Body of pancreas (tissue), 4 donors: ENCODE data around the gene SOST. TPM values are rescaled to one million over a fixed set of nuclear protein-coding genes. Genes with fewer than 3 reads are reported as not detected.

Experiments used
- ATAC-seq: fragments of 150-250 bp; one replicate; pipeline ENCODE4 v1.9.1; 2016
- DNase-seq, 4 donors: peaks; one replicate each; pipeline ENCODE4 v3.0.0-alpha.2; 2019
- H3K27ac ChIP-seq, 4 donors: fragments of 200-600 bp; sonication (generic); 1 replicate in 3 of 4; 2 replicates in 1 of 4; pipeline versions ENCODE4 v1.5.1 to v1.6.1; 2016 to 2019; ENCODE audit warnings: mild to moderate bottlenecking in 1 of 4, mixed read lengths in 1 of 4, moderate library complexity in 1 of 4
- H3K27me3 ChIP-seq, 2 donors: fragments of 200-600 bp; sonication (generic); one replicate each; pipeline ENCODE4 v1.6.0; 2016; ENCODE audit warnings: mild to moderate bottlenecking in 1 of 2
- H3K36me3 ChIP-seq, 2 donors: fragments of 200-600 bp; sonication (generic); replicated peaks in 1 of 2; 2 replicates each; pipeline ENCODE4 v1.5.1; 2016; ENCODE audit warnings: low read depth in 2 of 2; ENCODE audit not compliant: insufficient read depth in 1 of 2
- H3K4me1 ChIP-seq: fragments of 200-600 bp; sonication (generic); one replicate; pipeline ENCODE4 v1.6.0; 2016
- H3K4me3 ChIP-seq, 2 donors: fragments of 200-600 bp; sonication (generic); 1 replicate in 1 of 2; 2 replicates in 1 of 2; pipeline ENCODE4 v1.5.1; 2016 to 2019
- H3K9me3 ChIP-seq, 3 donors: fragments of 200-600 bp; sonication (generic); 1 replicate in 2 of 3; 2 replicates in 1 of 3; pipeline ENCODE4 v1.5.1; 2016
- CTCF ChIP-seq, 7 experiments: fragments of 450-650 bp in 4 of 7; fragments of 200-600 bp in 3 of 7; sonication (generic) in 3 of 7; IDR thresholded peaks; one replicate each; pipeline ENCODE4 v1.5.1; 2016 to 2019; ENCODE audit warnings: antibody characterized with exemption in 7 of 7
- POLR2A ChIP-seq, 3 donors: fragments of 450-650 bp; IDR thresholded peaks; one replicate each; pipeline ENCODE4 v1.6.1; 2016; ENCODE audit warnings: antibody characterized with exemption in 3 of 3, mild to moderate bottlenecking in 2 of 3
- WGBS, 2 donors: methylation state at CpG; one replicate each; pipeline ENCODE4 v1.1.5; 2017; 5-methylcytosine and 5-hydroxymethylcytosine counted together
- intact Hi-C: fragments of 100-400 bp; cut with DNase I; formaldehyde crosslinking; loops from one replicate; pipeline ENCODE4 v1.15.1; 2023
- total RNA-seq, 2 donors: library from RNA; depleted of rRNA; stranded (reverse); fragments of >200 nt; gene quantifications; one replicate each; pipeline ENCODE4 v1.1.0, GENCODE V29; 2016

SOST gene
- total RNA-seq, 2 donors from 2014 or later: not detected

- Histone ChIP-seq H3K27ac (no peak overlapping the region), H3K27me3 (no peaks in the 10 kb centered on the region), H3K36me3 (peaks cover 0 to 9% of the 10 kb centered on the region in 2 donors), H3K9me3 (no peaks in the 10 kb centered on the region), H3K4me3 (no peak overlapping the region), H3K4me1 (peaks cover 3% of the 10 kb centered on the region)
- no peak for TF ChIP-seq POLR2A (IDR thresholded peaks at IDR 0.05)
- TF ChIP-seq CTCF (IDR thresholded peaks at IDR 0.05): no peak
- no peak for DNase-seq
- no peak for ATAC-seq
- intact Hi-C loops: no loop called here
- WGBS, 2 donors: 73 to 75% methylated on average over 6 of the region's 6 CpGs
Measured at GRCh38 chr17:43767053-43767712, 8.6 kb upstream of the SOST start.

- no peak for ATAC-seq
- intact Hi-C loops: no loop called here
- TF ChIP-seq CTCF (IDR thresholded peaks at IDR 0.05) (peak; percentile 60 to 88 (median 68)), POLR2A (IDR thresholded peaks at IDR 0.05) (no peak)
- H3K4me3 ChIP-seq: no peak overlapping the region
- WGBS, 2 donors: 46 to 49% methylated on average over 7 of the region's 7 CpGs
- peak; percentile 55 to 75 (median 65) for DNase-seq
- H3K27me3 ChIP-seq: no peaks in the 10 kb centered on the region
- H3K36me3 ChIP-seq: peaks cover 0 to 9% of the 10 kb centered on the region in 2 donors
- H3K27ac ChIP-seq: no peak overlapping the region
- H3K9me3 ChIP-seq: no peaks in the 10 kb centered on the region
- H3K4me1 ChIP-seq: no peaks in the 10 kb centered on the region
Measured at GRCh38 chr17:43766413-43767052, 7.9 kb upstream of the SOST start.

DNA sequence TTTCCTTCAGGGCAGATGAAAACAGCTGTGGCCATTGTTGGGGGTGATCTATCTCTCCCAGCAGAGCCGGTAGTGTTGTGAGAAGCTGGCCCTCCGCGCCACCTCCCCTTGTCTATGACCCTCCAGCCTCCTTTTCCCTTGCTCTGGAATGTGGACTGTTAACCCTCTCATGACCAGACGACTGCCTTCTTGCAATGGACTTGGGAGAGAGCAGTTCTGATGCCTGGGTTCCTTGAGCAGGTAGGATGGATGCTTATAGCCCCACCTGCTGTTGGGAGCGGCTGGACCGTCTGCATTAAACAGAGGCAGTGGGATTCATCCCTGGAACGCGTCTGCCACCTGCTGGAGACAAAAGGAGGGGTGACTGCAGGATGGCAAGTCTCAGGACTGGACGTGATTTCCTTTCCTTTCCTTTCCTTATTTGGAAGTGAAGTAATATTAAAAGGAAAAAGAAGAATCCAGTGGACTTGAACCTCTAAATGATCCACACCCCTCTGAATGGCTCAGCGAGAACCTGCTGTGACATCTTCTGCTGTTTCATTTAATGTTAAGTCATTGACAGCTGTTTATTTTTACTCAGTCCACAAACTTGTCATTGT, 1.8 kb upstream of the SOST start:
- TF ChIP-seq POLR2A (IDR thresholded peaks at IDR 0.05) (peak in 1 of 3 donors; percentile 18), CTCF (IDR thresholded peaks at IDR 0.05) (peak; percentile 92 to 100 (median 99))
- H3K27ac ChIP-seq: no peak overlapping the region

DNA sequence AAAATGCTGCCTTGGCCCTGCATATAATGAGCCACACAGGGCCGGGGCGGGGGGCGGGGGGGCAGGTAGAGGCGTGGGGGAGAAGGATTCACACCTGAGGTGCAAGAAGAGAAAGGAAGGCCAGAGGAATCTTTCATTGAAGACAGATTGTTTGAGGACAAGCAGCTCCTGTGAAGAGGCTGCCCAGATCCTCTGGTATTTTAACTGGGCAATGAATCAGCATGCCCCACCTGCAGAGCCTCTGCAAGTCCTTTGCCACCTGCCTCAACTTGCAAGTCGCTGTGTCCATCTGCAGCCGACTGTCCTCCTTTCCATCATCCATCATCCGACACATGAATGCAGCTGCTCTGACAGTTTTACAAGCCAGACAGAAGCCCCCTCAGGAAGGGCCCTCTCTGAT, 1.2 kb upstream of the SOST start:
- WGBS, 2 donors: 50 to 57% methylated on average over 7 of the region's 7 CpGs
- no peak overlapping the region for H3K4me3 ChIP-seq
- peaks cover 9% of the 10 kb centered on the region for H3K4me1 ChIP-seq
- peaks cover 0 to 9% of the 10 kb centered on the region in 2 donors for H3K27me3 ChIP-seq
- H3K9me3 ChIP-seq: no peaks in the 10 kb centered on the region
- H3K36me3 ChIP-seq: no peaks in the 10 kb centered on the region
- DNase-seq (no peak), ATAC-seq (no peak)
- TF ChIP-seq POLR2A (IDR thresholded peaks at IDR 0.05) (no peak), CTCF (IDR thresholded peaks at IDR 0.05) (no peak)
- intact Hi-C loops: loop anchor here (2.0 to 10.0 kb wide), 2 partner anchors 67 to 175 kb away; no protein-coding TSS in a partner anchor
- no peak overlapping the region for H3K27ac ChIP-seq

More for the DNA sequence above, 1.8 kb upstream of the SOST start:
- Histone ChIP-seq H3K4me3 (no peak overlapping the region), H3K9me3 (no peaks in the 10 kb centered on the region), H3K36me3 (no peaks in the 10 kb centered on the region), H3K4me1 (peaks cover 4% of the 10 kb centered on the region), H3K27me3 (peaks cover 0 to 7% of the 10 kb centered on the region in 2 donors)
- intact Hi-C loops: no loop called here
- peak; percentile 97 for ATAC-seq
- 3 to 4% methylated on average over 10 of the region's 10 CpGs for WGBS, 2 donors
- DNase-seq: peak; percentile 95 to 98 (median 96)
